ENCODE results near the gene NDEL1.

NDEL1 gene

GRCh38 chr17:8470447-8471047 is 34.9 kb downstream of the NDEL1 start:
- H3K27me3 Mint-ChIP-seq = no peaks in the 10 kb centered on the region
- H3K4me1 Mint-ChIP-seq = no peaks in the 10 kb centered on the region
- H3K9me3 Mint-ChIP-seq = no peaks in the 10 kb centered on the region
- no peak overlapping the region for H3K4me3 Mint-ChIP-seq
- H3K36me3 Mint-ChIP-seq = peaks cover 32% of the 10 kb centered on the region
- DNase-seq (ENCODE audit: low spot score in 2 of 2) = no peak
- no peak overlapping the region for H3K27ac Mint-ChIP-seq
- no peak for ATAC-seq (ENCODE audit: low read depth)

GRCh38 chr17:8472663-8473062 is 37.0 kb downstream of the NDEL1 start:
- Mint-ChIP-seq H3K9me3 (no peaks in the 10 kb centered on the region), H3K36me3 (peaks cover 33% of the 10 kb centered on the region)

GRCh38 chr17:8473451-8474192 is 37.9 kb downstream of the NDEL1 start:
- H3K27ac Mint-ChIP-seq = no peak overlapping the region
- no peaks in the 10 kb centered on the region for H3K4me1 Mint-ChIP-seq
- H3K36me3 Mint-ChIP-seq = peaks cover 32% of the 10 kb centered on the region
- H3K9me3 Mint-ChIP-seq = no peaks in the 10 kb centered on the region
- no peaks in the 10 kb centered on the region for H3K27me3 Mint-ChIP-seq
- DNase-seq (ENCODE audit: low spot score in 2 of 2) (no peak), ATAC-seq (ENCODE audit: low read depth) (no peak)
- no peak overlapping the region for H3K4me3 Mint-ChIP-seq

More at GRCh38 chr17:8472663-8473062, 37.0 kb downstream of the NDEL1 start:
- DNase-seq (ENCODE audit: low spot score in 2 of 2) = no peak
- H3K4me1 Mint-ChIP-seq = no peaks in the 10 kb centered on the region
- no peak overlapping the region for H3K27ac Mint-ChIP-seq
- no peak for ATAC-seq (ENCODE audit: low read depth)
- no peaks in the 10 kb centered on the region for H3K27me3 Mint-ChIP-seq
- H3K4me3 Mint-ChIP-seq = no peak overlapping the region

- Mint-ChIP-seq H3K9me3 (no peaks in the 10 kb centered on the region), H3K4me3 (no peak overlapping the region), H3K27me3 (no peaks in the 10 kb centered on the region), H3K27ac (no peak overlapping the region), H3K4me1 (no peaks in the 10 kb centered on the region), H3K36me3 (peaks cover 32% of the 10 kb centered on the region)
- DNase-seq (ENCODE audit: low spot score in 2 of 2) (no peak), ATAC-seq (ENCODE audit: low read depth) (no peak)
Observed at GRCh38 chr17:8474826-8475225, 39.1 kb downstream of the NDEL1 start.

GRCh38 chr17:8475227-8475626 is 39.5 kb downstream of the NDEL1 start:
- Mint-ChIP-seq H3K4me3 (no peak overlapping the region), H3K4me1 (no peaks in the 10 kb centered on the region), H3K36me3 (peaks cover 32% of the 10 kb centered on the region), H3K27me3 (no peaks in the 10 kb centered on the region), H3K9me3 (no peaks in the 10 kb centered on the region), H3K27ac (no peak overlapping the region)
- DNase-seq (ENCODE audit: low spot score in 2 of 2) = no peak
- no peak for ATAC-seq (ENCODE audit: low read depth)

- no peak for DNase-seq (ENCODE audit: low spot score in 2 of 2)
- Mint-ChIP-seq H3K36me3 (peaks cover 35% of the 10 kb centered on the region), H3K27me3 (no peaks in the 10 kb centered on the region), H3K27ac (no peak overlapping the region), H3K4me1 (no peaks in the 10 kb centered on the region), H3K9me3 (no peaks in the 10 kb centered on the region), H3K4me3 (no peak overlapping the region)
- ATAC-seq (ENCODE audit: low read depth) = no peak
Observed at GRCh38 chr17:8475781-8476180, 40.1 kb downstream of the NDEL1 start.

- no peak overlapping the region for H3K4me3 Mint-ChIP-seq
Observed at GRCh38 chr17:8476741-8477140, 41.1 kb downstream of the NDEL1 start.

GRCh38 chr17:8477171-8477570 is 41.5 kb downstream of the NDEL1 start:
- H3K4me3 Mint-ChIP-seq = no peak overlapping the region
- no peak overlapping the region for H3K27ac Mint-ChIP-seq
- H3K27me3 Mint-ChIP-seq = no peaks in the 10 kb centered on the region
- ATAC-seq (ENCODE audit: low read depth) (no peak), DNase-seq (ENCODE audit: low spot score in 2 of 2) (no peak)
- H3K9me3 Mint-ChIP-seq = no peaks in the 10 kb centered on the region
- H3K4me1 Mint-ChIP-seq = no peaks in the 10 kb centered on the region
- H3K36me3 Mint-ChIP-seq = peaks cover 35% of the 10 kb centered on the region

More at GRCh38 chr17:8476741-8477140, 41.1 kb downstream of the NDEL1 start:
- H3K4me1 Mint-ChIP-seq = no peaks in the 10 kb centered on the region
- no peak for ATAC-seq (ENCODE audit: low read depth)
- no peaks in the 10 kb centered on the region for H3K9me3 Mint-ChIP-seq
- H3K36me3 Mint-ChIP-seq = peaks cover 34% of the 10 kb centered on the region
- no peak for DNase-seq (ENCODE audit: low spot score in 2 of 2)
- no peaks in the 10 kb centered on the region for H3K27me3 Mint-ChIP-seq
- no peak overlapping the region for H3K27ac Mint-ChIP-seq

- H3K27me3 Mint-ChIP-seq = no peaks in the 10 kb centered on the region
- no peak overlapping the region for H3K4me3 Mint-ChIP-seq
- no peaks in the 10 kb centered on the region for H3K4me1 Mint-ChIP-seq
- peak overlapping the region; percentile 45 for H3K27ac Mint-ChIP-seq
- no peak for ATAC-seq (ENCODE audit: low read depth)
- DNase-seq (ENCODE audit: low spot score in 2 of 2) = no peak
- no peaks in the 10 kb centered on the region for H3K9me3 Mint-ChIP-seq
- peaks cover 39% of the 10 kb centered on the region for H3K36me3 Mint-ChIP-seq
Observed at GRCh38 chr17:8477715-8478441, 42.2 kb downstream of the NDEL1 start.

- Mint-ChIP-seq H3K4me3 (no peak overlapping the region), H3K27ac (no peak overlapping the region), H3K9me3 (no peaks in the 10 kb centered on the region), H3K27me3 (no peaks in the 10 kb centered on the region), H3K36me3 (peaks cover 35% of the 10 kb centered on the region), H3K4me1 (no peaks in the 10 kb centered on the region)
- ATAC-seq (ENCODE audit: low read depth) (no peak), DNase-seq (ENCODE audit: low spot score in 2 of 2) (no peak)
Observed at GRCh38 chr17:8479431-8479947, 43.8 kb downstream of the NDEL1 start.

- Mint-ChIP-seq H3K27me3 (no peaks in the 10 kb centered on the region), H3K36me3 (peaks cover 34% of the 10 kb centered on the region), H3K4me3 (no peak overlapping the region), H3K27ac (no peak overlapping the region), H3K9me3 (no peaks in the 10 kb centered on the region), H3K4me1 (no peaks in the 10 kb centered on the region)
- DNase-seq (ENCODE audit: low spot score in 2 of 2) (no peak), ATAC-seq (ENCODE audit: low read depth) (no peak)
Observed at GRCh38 chr17:8480011-8480976, 44.6 kb downstream of the NDEL1 start.

- DNase-seq (ENCODE audit: low spot score in 2 of 2) (no peak), ATAC-seq (ENCODE audit: low read depth) (no peak)
- Mint-ChIP-seq H3K4me1 (no peaks in the 10 kb centered on the region), H3K9me3 (no peaks in the 10 kb centered on the region), H3K36me3 (peaks cover 34% of the 10 kb centered on the region), H3K27ac (no peak overlapping the region), H3K4me3 (no peak overlapping the region), H3K27me3 (no peaks in the 10 kb centered on the region)
Observed at GRCh38 chr17:8481089-8481488, 45.4 kb downstream of the NDEL1 start.

- H3K4me3 Mint-ChIP-seq = no peak overlapping the region
- H3K4me1 Mint-ChIP-seq = no peaks in the 10 kb centered on the region
- H3K27ac Mint-ChIP-seq = no peak overlapping the region
Observed at GRCh38 chr17:8481703-8482102, 46.0 kb downstream of the NDEL1 start.

More at GRCh38 chr17:8481703-8482102, 46.0 kb downstream of the NDEL1 start:
- no peaks in the 10 kb centered on the region for H3K27me3 Mint-ChIP-seq
- H3K9me3 Mint-ChIP-seq = no peaks in the 10 kb centered on the region
- no peak for DNase-seq (ENCODE audit: low spot score in 2 of 2)
- H3K36me3 Mint-ChIP-seq = peaks cover 30% of the 10 kb centered on the region
- ATAC-seq (ENCODE audit: low read depth) = no peak
